Measurements from ENCODE around the gene SFT2D3. TPM values are rescaled to one million over a fixed set of nuclear protein-coding genes. Genes with fewer than 3 reads are reported as not detected.
A peak's percentile ranks its signal among the peaks of the same experiment; 100 is the strongest.

Gene SFT2D3
- total and polyA plus RNA-seq, 9 of the 15 experiments (the other 6 are each of a cell fraction or from before 2014, with no cell fraction given) = 7.5 to 9.9 (median 8.9) TPM; not detected in 2

DNA sequence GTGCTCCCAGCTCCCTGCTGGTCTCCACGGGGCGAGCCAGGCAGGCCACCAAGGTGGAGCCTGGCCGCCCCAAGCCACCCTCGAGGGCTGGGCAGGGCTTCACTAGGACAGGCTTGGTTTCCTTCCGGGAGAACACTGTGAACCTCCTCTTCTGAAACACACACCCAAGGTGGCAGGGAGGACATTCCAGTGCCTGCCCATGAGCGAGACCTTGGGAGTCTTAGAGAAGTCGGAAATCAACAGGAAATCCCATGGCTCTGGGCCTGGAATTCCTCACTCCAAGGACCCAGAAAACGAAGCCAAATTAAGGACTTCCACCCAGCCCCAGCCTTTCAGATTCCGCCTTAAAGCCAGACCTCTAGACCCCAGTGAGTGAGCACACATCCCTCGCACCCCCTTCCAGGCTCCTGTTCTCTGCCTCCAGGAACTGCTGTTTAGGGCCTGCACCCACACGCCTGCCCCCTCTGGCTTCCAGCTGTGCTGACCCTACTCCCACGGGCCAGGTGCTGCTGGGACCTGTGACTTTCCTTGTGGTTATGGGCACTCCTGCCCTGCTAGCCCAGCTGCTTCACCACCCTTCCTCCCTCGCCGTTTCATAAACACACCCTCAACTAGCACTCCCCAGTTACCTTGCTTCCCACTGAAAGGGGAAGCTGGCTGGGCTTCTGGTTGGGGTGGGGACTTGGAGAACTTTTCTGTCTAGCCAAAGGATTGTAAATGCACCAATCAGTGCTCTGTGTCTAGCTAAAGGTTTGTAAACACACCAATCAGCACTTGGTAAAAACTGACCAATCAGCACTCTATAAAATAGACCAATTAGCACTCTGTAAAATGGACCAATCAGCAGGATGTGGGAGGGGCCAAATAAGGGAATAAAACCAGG lies 41.6 kb upstream of the SFT2D3 start:
- CTCF ChIA-PET (ENCODE audit: low intra/inter-chr PET ratio) = no interaction called here
- in situ Hi-C loops (cut with MboI) = no loop called here

More for the DNA sequence above, 41.6 kb upstream of the SFT2D3 start:
- H2AFZ ChIP-seq (ENCODE audit: low read depth, low read length) = no peak overlapping the region
- H3K79me2 ChIP-seq (ENCODE audit: control insufficient read depth, insufficient read depth, low read length) = no peaks in the 10 kb centered on the region
- DNase-seq (ENCODE audit: extremely low read depth in 1 of 4, low spot score in 3 of 4) (no peak), ATAC-seq (peak; percentile 40), FAIRE-seq (no peak)
- no TSS peak for BruUV-seq (replicated peaks)
- TF ChIP-seq MAFG (tag; conservative IDR thresholded peaks at IDR 0.05) (peak; percentile 53), NFYB (IDR thresholded peaks at IDR 0.05; ENCODE audit: extremely low read depth, insufficient read length) (peak; percentile 86), ZNF280A (IDR thresholded peaks at IDR 0.05; ENCODE audit: low read depth, partially characterized antibody) (no peak), C11orf30 (IDR thresholded peaks at IDR 0.05; ENCODE audit: low read depth) (peak; percentile 72), ZNF316 (IDR thresholded peaks at IDR 0.05) (peak; percentile 85), ZC3H11A (IDR thresholded peaks at IDR 0.05; ENCODE audit: low read depth, low read length) (no peak), ZNF239 (CRISPR knock-in tag; IDR thresholded peaks at IDR 0.05) (no peak)
- POLR2A ChIA-PET = interaction anchor here (0.6 to 0.9 kb wide), 2 partner anchors 9 to 362 kb away, joined by 3 read pairs; no protein-coding TSS in a partner anchor
- H3K27ac ChIP-seq (ENCODE audit: extremely low read depth, low read depth, low read length) = no peak overlapping the region
- WGBS (ENCODE audit: insufficient coverage, low coverage, missing lambda C conversion rate) = 42% methylated on average over 13 of the region's 14 CpGs
- H3K9me3 ChIP-seq (replicated peaks; ENCODE audit: control insufficient read depth, insufficient read depth, low read depth, low read length) = no peaks in the 10 kb centered on the region; the same call in 1 of the 2 replicates
- no peak overlapping the region for H3K4me3 ChIP-seq
- H3K4me1 ChIP-seq (replicated peaks in 1 of 2; ENCODE audit: control insufficient read depth in 2 of 2, insufficient read depth in 2 of 2, low read length in 2 of 2) = peaks cover 2 to 14% of the 10 kb centered on the region in 2 experiments; a peak in 3 of 5 replicates
- intact Hi-C loops (cut with micrococcal nuclease) = no loop called here
- no peaks in the 10 kb centered on the region for H3K36me3 ChIP-seq (ENCODE audit: control insufficient read depth, insufficient read depth, low read length)
- H4K20me1 ChIP-seq (replicated peaks; ENCODE audit: control insufficient read depth, insufficient read depth, low read length) = peaks cover 3% of the 10 kb centered on the region
- H3K9ac ChIP-seq (ENCODE audit: insufficient read depth in 1 of 2, low read depth in 2 of 2, low read length in 2 of 2) = no peak overlapping the region
- H3K9me1 ChIP-seq (ENCODE audit: control insufficient read depth, insufficient read depth, low read length) = no peaks in the 10 kb centered on the region
- H3K4me2 ChIP-seq (ENCODE audit: insufficient read depth, low read length) = no peak overlapping the region
- peaks cover 35 to 68% of the 10 kb centered on the region in 2 experiments for H3K27me3 ChIP-seq (ENCODE audit: control insufficient read depth in 2 of 2, insufficient read depth in 2 of 2, low read length in 2 of 2)

Data from K562 (cell line).